ENCODE measurements around the gene CASP10. TPM values are rescaled to one million over a fixed set of nuclear protein-coding genes. Genes with fewer than 3 reads are reported as not detected.

CASP10 gene
- total and polyA plus RNA-seq, 9 of the 15 experiments (the other 6 are each of a cell fraction or from before 2014, with no cell fraction given) = 7.1 to 20.4 (median 10.8) TPM

GRCh38 chr2:201248288-201248844, 65.4 kb downstream of the CASP10 start (continued):
- TF ChIP-seq HMBOX1 (IDR thresholded peaks at IDR 0.05) (no peak), ERF (CRISPR knock-in tag; IDR thresholded peaks at IDR 0.05) (no peak), SAFB2 (IDR thresholded peaks at IDR 0.05; ENCODE audit: borderline replicate concordance, low read depth, low read length, severe bottlenecking) (no peak), ZNF407 (IDR thresholded peaks at IDR 0.05; ENCODE audit: low read depth) (no peak), EGR1 (conservative IDR thresholded peaks at IDR 0.05) (no peak), TOE1 (IDR thresholded peaks at IDR 0.05; ENCODE audit: borderline replicate concordance) (no peak), TOE1 (CRISPR knock-in tag; IDR thresholded peaks at IDR 0.05; ENCODE audit: borderline replicate concordance, low read depth) (no peak), ZNF165 (CRISPR knock-in tag; IDR thresholded peaks at IDR 0.05; ENCODE audit: borderline replicate concordance) (no peak), GTF2E2 (tag; IDR thresholded peaks at IDR 0.05) (no peak), RERE (CRISPR knock-in tag; IDR thresholded peaks at IDR 0.05; ENCODE audit: borderline replicate concordance) (no peak), TEAD2 (tag; IDR thresholded peaks at IDR 0.05) (no peak)

Data from K562 (cell line).